Cardiac septum (tissue), 1 donor: ENCODE results near the gene CCR5AS.
"Not testable (repeated sequence)": the region's sequence is repeated elsewhere in the genome, so short reads cannot be mapped to it uniquely, and the experiment has no call there.

Experiments used
- DNase-seq: peaks from one replicate; pipeline ENCODE4 v3.0.0-alpha.2; 2020; ENCODE audit warnings: low spot score
- intact Hi-C: fragments of 100-400 bp; cut with DNase I; formaldehyde crosslinking; loops from one replicate; pipeline ENCODE4 v1.14.0; 2022
- donor health status: DM: no; HTN: no; CAD: no.

The CCR5AS gene

GRCh38 chr3:46409739-46410489 lies 3.0 kb upstream of the CCR5AS start:
- intact Hi-C loops = no loop called here
- no peak for DNase-seq

DNA sequence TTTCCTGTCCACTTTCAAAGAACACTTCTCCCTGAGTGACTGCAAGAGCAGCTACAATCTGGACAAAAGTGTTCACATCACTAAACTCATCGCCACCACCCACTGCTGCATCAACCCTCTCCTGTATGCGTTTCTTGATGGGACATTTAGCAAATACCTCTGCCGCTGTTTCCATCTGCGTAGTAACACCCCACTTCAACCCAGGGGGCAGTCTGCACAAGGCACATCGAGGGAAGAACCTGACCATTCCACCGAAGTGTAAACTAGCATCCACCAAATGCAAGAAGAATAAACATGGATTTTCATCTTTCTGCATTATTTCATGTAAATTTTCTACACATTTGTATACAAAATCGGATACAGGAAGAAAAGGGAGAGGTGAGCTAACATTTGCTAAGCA lies 2.0 kb upstream of the CCR5AS start:
- intact Hi-C loops = no loop called here

GRCh38 chr3:46407970-46408369 lies 1.1 kb upstream of the CCR5AS start:
- intact Hi-C loops = no loop called here
- DNase-seq = no peak

More for the DNA sequence above, 2.0 kb upstream of the CCR5AS start:
- no peak for DNase-seq

- intact Hi-C loops = no loop called here
- DNase-seq = no peak
Observed at GRCh38 chr3:46406443-46406787, 451 bp downstream of the CCR5AS start.

- DNase-seq = no peak
- intact Hi-C loops = no loop called here
Observed at GRCh38 chr3:46405301-46406019, 1.4 kb downstream of the CCR5AS start.

GRCh38 chr3:46402902-46403301 lies 4.0 kb downstream of the CCR5AS start:
- intact Hi-C loops = not testable (repeated sequence)

GRCh38 chr3:46401579-46401978 lies 5.3 kb downstream of the CCR5AS start:
- DNase-seq = no peak
- intact Hi-C loops = no loop called here

More at GRCh38 chr3:46402902-46403301, 4.0 kb downstream of the CCR5AS start:
- not testable (repeated sequence) for DNase-seq

GRCh38 chr3:46400846-46401245 lies 6.0 kb downstream of the CCR5AS start:
- no peak for DNase-seq

DNA sequence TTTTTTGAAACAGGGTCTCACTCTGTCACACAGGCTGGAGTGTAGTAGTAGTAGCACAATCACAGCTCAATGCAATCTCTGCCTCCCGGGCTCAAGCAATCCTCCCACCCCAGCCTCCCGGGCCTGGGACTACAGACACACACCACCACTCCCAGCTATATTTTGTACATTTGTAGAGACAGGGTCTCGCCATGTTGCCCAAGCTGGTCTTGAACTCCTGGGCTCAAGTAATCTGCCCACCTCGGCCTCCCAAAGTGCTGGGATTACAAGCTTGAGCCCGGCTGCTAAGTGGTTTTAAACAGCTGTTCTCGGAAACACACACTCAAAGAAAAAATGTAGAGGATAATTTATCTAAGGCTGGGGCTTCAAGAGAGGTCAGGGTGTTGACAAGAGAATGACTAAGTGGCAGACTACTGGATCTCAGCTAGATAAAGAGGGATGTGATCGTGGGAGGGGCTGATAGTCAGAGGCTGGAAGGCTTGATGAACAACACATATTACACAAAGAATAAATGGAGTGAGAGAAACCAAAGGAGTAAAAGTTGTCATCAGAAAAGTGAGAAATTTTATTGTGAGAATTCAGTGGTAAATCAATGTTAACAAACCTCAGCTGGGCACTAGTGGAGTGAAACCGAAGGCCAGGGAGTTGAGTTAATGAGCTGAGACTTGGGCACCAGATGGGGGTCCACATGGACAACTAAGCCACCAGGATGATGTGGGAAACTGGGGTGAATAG lies 6.7 kb downstream of the CCR5AS start:
- no peak for DNase-seq
- intact Hi-C loops = no loop called here

More at GRCh38 chr3:46400846-46401245, 6.0 kb downstream of the CCR5AS start:
- intact Hi-C loops = no loop called here

- no peak for DNase-seq
- intact Hi-C loops = no loop called here
Observed at GRCh38 chr3:46399557-46399956, 7.3 kb downstream of the CCR5AS start.

DNA sequence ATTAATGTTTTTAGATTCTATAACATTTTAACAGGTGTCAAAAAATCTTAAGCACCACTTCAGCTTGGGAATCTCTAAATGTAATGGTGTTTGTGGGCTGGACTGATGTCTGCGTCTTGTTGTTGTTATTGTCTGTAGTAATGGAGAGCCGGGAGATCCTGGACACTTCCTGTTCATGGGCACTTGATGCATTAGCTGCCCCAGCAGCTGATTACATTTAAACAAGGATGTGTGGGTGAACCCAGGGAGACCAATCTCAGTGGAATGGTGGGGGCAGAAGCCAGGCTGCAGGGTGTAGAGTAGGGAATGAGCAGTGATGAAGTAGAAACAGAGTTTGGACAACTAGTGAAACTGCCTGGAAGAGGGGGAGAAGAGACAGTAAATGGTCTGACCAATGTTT lies 7.8 kb downstream of the CCR5AS start:
- no peak for DNase-seq
- intact Hi-C loops = no loop called here

- no peak for DNase-seq
- intact Hi-C loops = no loop called here
Observed at GRCh38 chr3:46398186-46398955, 8.5 kb downstream of the CCR5AS start.

GRCh38 chr3:46397111-46397510 lies 9.8 kb downstream of the CCR5AS start:
- intact Hi-C loops = no loop called here
- no peak for DNase-seq

- intact Hi-C loops = no loop called here
- no peak for DNase-seq
Observed at GRCh38 chr3:46395766-46396530, 10.9 kb downstream of the CCR5AS start.

DNA sequence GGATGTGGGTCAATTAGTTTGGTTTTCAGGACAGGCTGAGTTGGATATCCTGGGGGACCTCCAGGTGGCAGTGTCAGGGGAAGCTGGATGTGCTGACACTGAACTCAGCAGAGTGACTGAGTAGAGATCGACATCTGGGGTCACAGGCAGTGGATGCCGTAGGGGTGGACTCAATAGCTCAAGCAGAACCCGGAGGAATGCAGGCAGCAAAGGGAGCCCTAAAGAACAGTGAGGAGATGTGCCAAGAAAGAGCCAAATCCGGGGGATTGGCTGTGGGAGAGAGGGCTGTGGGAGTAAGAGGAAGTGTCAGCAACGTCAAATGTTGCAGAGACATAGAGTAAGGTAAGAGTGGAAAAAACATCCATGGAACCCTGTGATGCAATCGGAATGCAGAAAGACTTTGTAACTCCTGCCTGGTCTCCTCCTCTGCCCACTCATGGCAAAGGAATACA lies 11.6 kb downstream of the CCR5AS start:
- no peak for DNase-seq
- intact Hi-C loops = no loop called here

- intact Hi-C loops = no loop called here
- DNase-seq = no peak
Observed at GRCh38 chr3:46393554-46394434, 13.1 kb downstream of the CCR5AS start.

DNA sequence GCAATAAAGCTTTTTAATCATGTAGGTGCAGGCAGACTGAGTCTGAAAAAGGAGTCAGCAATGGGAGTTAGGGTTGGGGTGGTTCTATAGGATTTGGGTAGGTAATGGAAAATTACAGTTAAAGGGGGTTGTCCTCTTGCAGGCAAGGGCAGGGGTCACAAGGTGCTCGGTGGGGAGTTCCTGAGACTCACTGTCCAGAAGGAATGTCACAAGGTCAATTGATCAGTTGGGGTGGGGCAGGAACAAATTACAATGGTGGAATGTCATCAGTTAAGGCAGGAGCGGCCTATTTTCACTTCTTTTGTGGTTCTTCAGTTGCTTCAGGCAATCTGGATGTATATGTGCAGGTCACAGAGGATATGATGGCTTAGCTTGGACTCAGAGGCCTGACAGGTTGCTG lies 13.9 kb downstream of the CCR5AS start:
- intact Hi-C loops = no loop called here

GRCh38 chr3:46391526-46391925 lies 15.3 kb downstream of the CCR5AS start:
- DNase-seq, intact Hi-C loops: not testable (repeated sequence)

More for the DNA sequence above, 13.9 kb downstream of the CCR5AS start:
- DNase-seq = no peak
